GM18873 (cell line): Measurements from ENCODE around the gene FOSL1.

ENCODE experiments used
- ATAC-seq: cut with Tn5 transposase; IDR thresholded peaks from one replicate; pipeline ENCODE4 v1.9.1; 2021; ENCODE audit warnings: mild to moderate bottlenecking, moderate library complexity, moderate number of reproducible peaks; ENCODE audit not compliant: unreplicated experiment, low FRiP score

FOSL1 gene

GRCh38 chr11:65900125-65900898, at the start of gene FOSL1:
Gene FOSL1 (minus strand): TSS chr11:65900388. CDS start chr11:65900339, 49 bp downstream.
- ATAC-seq, result peak; percentile 54

- no peak for ATAC-seq
Observed at GRCh38 chr11:65947603-65948125, 47.5 kb upstream of the FOSL1 start.

GRCh38 chr11:65947133-65947532, 46.9 kb upstream of the FOSL1 start:
- ATAC-seq, result no peak

GRCh38 chr11:65946655-65947054, 46.5 kb upstream of the FOSL1 start:
- no peak for ATAC-seq

- ATAC-seq, result no peak
Observed at GRCh38 chr11:65945941-65946558, 45.9 kb upstream of the FOSL1 start.

- no peak for ATAC-seq
Observed at GRCh38 chr11:65945430-65945911, 45.3 kb upstream of the FOSL1 start, which contains the start of gene TSGA10IP. Gene TSGA10IP (plus strand): TSS chr11:65945480. CDS start chr11:65945676, 196 bp downstream.

- ATAC-seq, result no peak
Observed at GRCh38 chr11:65944767-65945166, 44.6 kb upstream of the FOSL1 start.

GRCh38 chr11:65944191-65944590, 44.0 kb upstream of the FOSL1 start:
- ATAC-seq, result no peak

- ATAC-seq, result no peak
Observed at GRCh38 chr11:65942531-65942930, 42.3 kb upstream of the FOSL1 start.

- ATAC-seq, result no peak
Observed at GRCh38 chr11:65941720-65942310, 41.6 kb upstream of the FOSL1 start.

GRCh38 chr11:65937766-65938165, 37.6 kb upstream of the FOSL1 start:
- ATAC-seq, result no peak

GRCh38 chr11:65934014-65934413, 33.8 kb upstream of the FOSL1 start:
- no peak for ATAC-seq

GRCh38 chr11:65932558-65932919, 32.4 kb upstream of the FOSL1 start:
- ATAC-seq, result no peak

- no peak for ATAC-seq
Observed at GRCh38 chr11:65931773-65932557, 31.8 kb upstream of the FOSL1 start.

- no peak for ATAC-seq
Observed at GRCh38 chr11:65928667-65929066, 28.5 kb upstream of the FOSL1 start.

GRCh38 chr11:65927904-65928397, 27.8 kb upstream of the FOSL1 start:
- no peak for ATAC-seq

- no peak for ATAC-seq
Observed at GRCh38 chr11:65925397-65925796, 25.2 kb upstream of the FOSL1 start.

GRCh38 chr11:65922565-65922964, 22.4 kb upstream of the FOSL1 start:
- ATAC-seq, result no peak

- ATAC-seq, result no peak
Observed at GRCh38 chr11:65921876-65922275, 21.7 kb upstream of the FOSL1 start.

GRCh38 chr11:65921033-65921555, 20.9 kb upstream of the FOSL1 start:
- no peak for ATAC-seq
